Mesenchymal stem cell (in vitro differentiated cells and primary cell): Measurements from ENCODE around the gene ANO4.

Experiments used
- DNase-seq: peaks from one replicate; pipeline ENCODE4 v3.0.0-alpha.2; 2013
- H2AFZ ChIP-seq: one replicate; pipeline ENCODE4 v1.6.1; 2013; ENCODE audit warnings: low read depth, mild to moderate bottlenecking, control low read depth, inconsistent platforms, low read length, moderate library complexity
- H2AK5ac ChIP-seq: 2 replicates; pipeline ENCODE4 v1.6.1; 2013; ENCODE audit warnings: low read length, moderate library complexity, mild to moderate bottlenecking, inconsistent platforms; ENCODE audit not compliant: severe bottlenecking
- H2BK120ac ChIP-seq: one replicate; pipeline ENCODE4 v1.6.1; 2013; ENCODE audit warnings: low read depth, mild to moderate bottlenecking, inconsistent platforms, low read length, moderate library complexity
- H2BK12ac ChIP-seq, 2 experiments: one replicate each; pipeline ENCODE4 v1.6.1; 2013; ENCODE audit warnings: inconsistent platforms in 2 of 2, low read length in 2 of 2, mild to moderate bottlenecking in 2 of 2, moderate library complexity in 2 of 2, control low read depth in 1 of 2
- H2BK15ac ChIP-seq: one replicate; pipeline ENCODE4 v1.6.1; 2013; ENCODE audit warnings: mild to moderate bottlenecking, low read depth, inconsistent platforms; ENCODE audit not compliant: poor library complexity, severe bottlenecking
- H2BK5ac ChIP-seq: 2 replicates; pipeline ENCODE4 v1.6.1; 2013; ENCODE audit warnings: low read depth, mild to moderate bottlenecking, low read length, control low read depth, inconsistent platforms; ENCODE audit not compliant: poor library complexity, severe bottlenecking
- H3K14ac ChIP-seq, 2 experiments: one replicate each; pipeline ENCODE4 v1.6.1; 2013; ENCODE audit warnings: inconsistent platforms in 2 of 2, low read length in 2 of 2, control low read depth in 1 of 2, mild to moderate bottlenecking in 1 of 2, moderate library complexity in 1 of 2
- H3K18ac ChIP-seq, 2 experiments: one replicate each; pipeline ENCODE4 v1.6.1; 2013; ENCODE audit warnings: inconsistent platforms in 2 of 2, low read length in 2 of 2, control low read depth in 1 of 2, low read depth in 1 of 2, mild to moderate bottlenecking in 1 of 2
- H3K23ac ChIP-seq, 2 experiments: one replicate each; pipeline ENCODE4 v1.6.1; 2013; ENCODE audit warnings: inconsistent platforms in 2 of 2, low read length in 2 of 2, mild to moderate bottlenecking in 2 of 2, moderate library complexity in 2 of 2, control low read depth in 1 of 2
- H3K27ac ChIP-seq: 2 replicates; pipeline ENCODE4 v1.5.1; 2013; ENCODE audit warnings: mild to moderate bottlenecking, moderate library complexity, low read length, control low read depth, inconsistent platforms; ENCODE audit not compliant: poor library complexity, severe bottlenecking
- H3K27me3 ChIP-seq, 2 experiments: 2 replicates each; pipeline versions ENCODE4 v1.6.1 to v1.7.0; 2013; ENCODE audit warnings: low read length in 2 of 2, mild to moderate bottlenecking in 2 of 2, moderate library complexity in 2 of 2, control low read depth in 1 of 2, inconsistent platforms in 1 of 2; ENCODE audit not compliant: control insufficient read depth in 1 of 2, insufficient read depth in 1 of 2
- H3K36me3 ChIP-seq, 2 experiments: 2 replicates each; pipeline versions ENCODE4 v1.6.1 to v1.7.0; 2013; ENCODE audit warnings: low read length in 2 of 2, control low read depth in 1 of 2, inconsistent platforms in 1 of 2, low read depth in 1 of 2, mild to moderate bottlenecking in 1 of 2; ENCODE audit not compliant: insufficient read depth in 2 of 2, control insufficient read depth in 1 of 2
- H3K4ac ChIP-seq, 2 experiments: one replicate each; pipeline ENCODE4 v1.6.1; 2013; ENCODE audit warnings: inconsistent platforms in 2 of 2, low read length in 2 of 2, mild to moderate bottlenecking in 2 of 2, moderate library complexity in 2 of 2, control low read depth in 1 of 2, low read depth in 1 of 2
- H3K4me1 ChIP-seq: 2 replicates; pipeline ENCODE4 v1.6.1; 2013; ENCODE audit warnings: low read depth, low read length, control low read depth; ENCODE audit not compliant: control insufficient read depth, insufficient read depth
- H3K4me2 ChIP-seq: 2 replicates; pipeline ENCODE4 v1.6.1; 2013; ENCODE audit warnings: low read length, mild to moderate bottlenecking, inconsistent platforms; ENCODE audit not compliant: poor library complexity, severe bottlenecking
- H3K4me3 ChIP-seq, 2 experiments: 2 replicates each; pipeline versions ENCODE4 v1.5.1 to v1.7.0; 2013; ENCODE audit warnings: low read length in 2 of 2, mild to moderate bottlenecking in 2 of 2, control low read depth in 1 of 2, low read depth in 1 of 2; ENCODE audit not compliant: insufficient read depth in 1 of 2
- H3K79me1 ChIP-seq: replicated peaks from 2 replicates; pipeline ENCODE4 v1.6.1; 2013; ENCODE audit warnings: mild to moderate bottlenecking, control low read depth, low read length, inconsistent platforms; ENCODE audit not compliant: poor library complexity, severe bottlenecking
- H3K9ac ChIP-seq: 2 replicates; pipeline ENCODE4 v1.7.0; 2013; ENCODE audit warnings: mild to moderate bottlenecking, low read length, moderate library complexity
- H3K9me3 ChIP-seq: 2 replicates; pipeline ENCODE4 v1.7.0; 2013; ENCODE audit warnings: mild to moderate bottlenecking, low read length; ENCODE audit not compliant: control insufficient read depth
- H4K8ac ChIP-seq: one replicate; pipeline ENCODE4 v1.6.1; 2013; ENCODE audit warnings: inconsistent platforms, mild to moderate bottlenecking, low read length, moderate library complexity
- H4K91ac ChIP-seq: one replicate; pipeline ENCODE4 v1.6.1; 2013; ENCODE audit warnings: mild to moderate bottlenecking, low read length, inconsistent platforms
- WGBS: methylation state at CpG from one replicate; pipeline ENCODE4 v1.1.7; 2013; ENCODE audit warnings: mixed read lengths; 5-methylcytosine and 5-hydroxymethylcytosine counted together

Gene ANO4

GRCh38 chr12:100913872-100914592 is 119.5 kb downstream of the ANO4 start:
- Histone ChIP-seq H3K9me3 (no peaks in the 10 kb centered on the region), H3K27me3 (no peaks in the 10 kb centered on the region), H3K18ac (no peak overlapping the region), H3K23ac (no peak overlapping the region), H3K4me2 (no peak overlapping the region), H4K91ac (no peak overlapping the region), H2BK12ac (no peak overlapping the region), H3K36me3 (no peaks in the 10 kb centered on the region), H3K4me3 (peak overlapping the region in 1 of 2 experiments; percentile 41), H3K27ac (no peak overlapping the region), H2AK5ac (no peak overlapping the region), H2BK5ac (no peak overlapping the region), H4K8ac (no peak overlapping the region), H2AFZ (no peak overlapping the region), H3K4me1 (no peaks in the 10 kb centered on the region), H3K14ac (no peak overlapping the region), H3K9ac (peak overlapping the region; percentile 69), H3K79me1 (no peaks in the 10 kb centered on the region), H3K4ac (no peak overlapping the region), H2BK15ac (no peak overlapping the region), H2BK120ac (no peak overlapping the region)
- no peak for DNase-seq
- 94% methylated on average over 3 of the region's 4 CpGs for WGBS

GRCh38 chr12:100919116-100919515 is 124.5 kb downstream of the ANO4 start:
- Histone ChIP-seq H2BK120ac (no peak overlapping the region), H3K79me1 (no peaks in the 10 kb centered on the region), H3K4me3 (no peak overlapping the region), H3K14ac (no peak overlapping the region), H4K8ac (no peak overlapping the region), H3K4me1 (no peaks in the 10 kb centered on the region), H2BK12ac (no peak overlapping the region), H4K91ac (no peak overlapping the region), H3K9me3 (no peaks in the 10 kb centered on the region), H3K4ac (no peak overlapping the region), H3K36me3 (no peaks in the 10 kb centered on the region), H3K4me2 (no peak overlapping the region), H3K9ac (no peak overlapping the region), H3K27me3 (no peaks in the 10 kb centered on the region), H2BK15ac (no peak overlapping the region), H3K27ac (no peak overlapping the region), H2AFZ (no peak overlapping the region), H3K23ac (no peak overlapping the region), H3K18ac (no peak overlapping the region), H2AK5ac (no peak overlapping the region), H2BK5ac (no peak overlapping the region)
- WGBS = no CpG with 5 or more reads among the region's 2 CpGs
- peak; percentile 39 for DNase-seq

DNA sequence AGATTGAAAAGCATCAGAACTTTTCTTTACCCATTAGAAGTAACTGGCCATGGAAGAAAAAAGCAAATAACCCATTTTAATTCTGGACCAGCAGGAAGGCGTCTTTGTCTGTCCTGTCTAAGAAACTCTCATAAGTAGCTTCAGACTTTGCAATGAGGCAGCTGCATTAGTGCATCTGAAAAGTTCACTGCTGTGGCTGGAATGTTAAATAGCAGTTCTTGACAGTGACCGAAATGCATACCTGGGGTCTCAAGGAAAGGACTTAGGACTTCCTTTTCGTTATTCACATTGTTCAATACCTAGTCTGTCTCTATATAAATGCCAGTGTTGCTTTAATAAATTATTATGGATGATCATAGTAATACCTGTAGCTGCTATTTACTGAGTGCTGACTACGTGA is 125.9 kb downstream of the ANO4 start:
- H4K91ac ChIP-seq = no peak overlapping the region
- H2BK5ac ChIP-seq = no peak overlapping the region
- H3K14ac ChIP-seq = no peak overlapping the region
- H2BK15ac ChIP-seq = no peak overlapping the region
- no peak overlapping the region for H2AK5ac ChIP-seq
- H2AFZ ChIP-seq = no peak overlapping the region
- no peaks in the 10 kb centered on the region for H3K27me3 ChIP-seq
- no peak overlapping the region for H3K27ac ChIP-seq
- 95% methylated on average over 1 of the region's 4 CpGs for WGBS
- H3K79me1 ChIP-seq = no peaks in the 10 kb centered on the region
- H3K23ac ChIP-seq = no peak overlapping the region
- no peak for DNase-seq
- no peaks in the 10 kb centered on the region for H3K4me1 ChIP-seq
- H3K4ac ChIP-seq = no peak overlapping the region
- no peak overlapping the region for H3K4me2 ChIP-seq
- no peak overlapping the region for H3K9ac ChIP-seq
- no peaks in the 10 kb centered on the region for H3K36me3 ChIP-seq
- no peak overlapping the region for H3K4me3 ChIP-seq
- no peak overlapping the region for H3K18ac ChIP-seq
- H3K9me3 ChIP-seq = no peaks in the 10 kb centered on the region
- H2BK12ac ChIP-seq = no peak overlapping the region
- no peak overlapping the region for H2BK120ac ChIP-seq
- no peak overlapping the region for H4K8ac ChIP-seq

DNA sequence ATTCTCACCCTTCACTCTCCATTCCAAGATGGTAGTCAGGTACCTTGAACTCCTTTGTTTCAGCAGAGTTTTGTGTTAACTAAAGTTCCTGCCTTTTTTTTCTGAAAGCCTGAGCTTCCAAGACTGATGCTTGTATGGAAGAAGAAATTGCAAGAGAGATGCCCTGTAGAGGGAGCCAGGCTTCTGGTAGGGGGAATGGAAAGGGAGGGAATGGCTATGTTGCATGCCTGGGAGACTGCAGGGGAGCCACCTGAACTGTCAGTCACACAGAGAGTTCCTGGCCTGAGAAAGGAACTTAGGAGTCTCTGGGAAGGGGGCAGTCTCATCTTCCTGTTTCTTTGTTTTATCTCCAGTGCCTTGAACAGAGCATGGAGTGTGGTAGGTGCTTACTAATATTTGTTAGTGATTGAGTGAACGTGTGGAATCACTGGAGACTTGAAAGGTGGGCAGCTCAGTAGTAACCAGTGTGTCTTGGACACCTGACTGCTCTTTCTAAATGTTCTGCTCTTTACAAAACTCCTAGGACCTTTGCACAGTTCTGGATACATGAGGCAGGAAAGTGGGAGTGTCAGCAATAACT is 132.2 kb downstream of the ANO4 start:
- Histone ChIP-seq H3K14ac (no peak overlapping the region), H3K27ac (no peak overlapping the region), H3K23ac (no peak overlapping the region), H3K27me3 (no peaks in the 10 kb centered on the region), H2BK15ac (no peak overlapping the region), H3K9me3 (no peaks in the 10 kb centered on the region), H3K4me3 (no peak overlapping the region), H3K4me1 (no peaks in the 10 kb centered on the region), H3K18ac (no peak overlapping the region), H3K9ac (no peak overlapping the region), H2BK12ac (no peak overlapping the region), H2BK5ac (no peak overlapping the region), H4K91ac (no peak overlapping the region), H4K8ac (peak overlapping the region; percentile 29), H3K4me2 (no peak overlapping the region), H2BK120ac (no peak overlapping the region), H3K79me1 (no peaks in the 10 kb centered on the region), H3K36me3 (no peaks in the 10 kb centered on the region), H2AFZ (no peak overlapping the region), H2AK5ac (no peak overlapping the region), H3K4ac (no peak overlapping the region)
- DNase-seq = peak; percentile 29
- 33% methylated on average over 1 of the region's 1 CpG for WGBS
